ENCODE measurements around the gene ZACN.

Gene ZACN

DNA sequence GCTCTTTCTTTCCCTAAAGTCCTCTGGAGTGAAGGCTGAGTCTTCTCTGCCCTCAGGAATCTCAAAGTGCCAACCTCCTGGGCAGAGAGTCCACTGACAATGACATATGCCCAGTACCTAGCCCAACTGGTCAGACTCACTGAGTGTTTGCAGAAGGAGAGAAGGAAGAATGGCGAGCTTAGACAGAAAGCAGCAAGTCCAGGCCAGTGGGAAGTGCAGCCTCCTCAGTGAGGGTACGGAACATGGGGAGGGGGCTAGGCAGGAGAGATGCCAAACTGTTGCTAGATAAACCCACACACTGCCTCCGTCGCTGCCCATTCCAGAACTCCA lies 23.9 kb downstream of the ZACN start:
- no peak for DNase-seq (ENCODE audit: low read depth in 3 of 3)

GRCh38 chr17:76103274-76104139 lies 24.5 kb downstream of the ZACN start, which contains the start of gene EXOC7:
EXOC7 (minus strand) TSS chr17:76103787; CDS start chr17:76103692, 95 bp downstream.
- peak; percentile 85 to 91 (median 88) for DNase-seq (ENCODE audit: low read depth in 3 of 3)

DNA sequence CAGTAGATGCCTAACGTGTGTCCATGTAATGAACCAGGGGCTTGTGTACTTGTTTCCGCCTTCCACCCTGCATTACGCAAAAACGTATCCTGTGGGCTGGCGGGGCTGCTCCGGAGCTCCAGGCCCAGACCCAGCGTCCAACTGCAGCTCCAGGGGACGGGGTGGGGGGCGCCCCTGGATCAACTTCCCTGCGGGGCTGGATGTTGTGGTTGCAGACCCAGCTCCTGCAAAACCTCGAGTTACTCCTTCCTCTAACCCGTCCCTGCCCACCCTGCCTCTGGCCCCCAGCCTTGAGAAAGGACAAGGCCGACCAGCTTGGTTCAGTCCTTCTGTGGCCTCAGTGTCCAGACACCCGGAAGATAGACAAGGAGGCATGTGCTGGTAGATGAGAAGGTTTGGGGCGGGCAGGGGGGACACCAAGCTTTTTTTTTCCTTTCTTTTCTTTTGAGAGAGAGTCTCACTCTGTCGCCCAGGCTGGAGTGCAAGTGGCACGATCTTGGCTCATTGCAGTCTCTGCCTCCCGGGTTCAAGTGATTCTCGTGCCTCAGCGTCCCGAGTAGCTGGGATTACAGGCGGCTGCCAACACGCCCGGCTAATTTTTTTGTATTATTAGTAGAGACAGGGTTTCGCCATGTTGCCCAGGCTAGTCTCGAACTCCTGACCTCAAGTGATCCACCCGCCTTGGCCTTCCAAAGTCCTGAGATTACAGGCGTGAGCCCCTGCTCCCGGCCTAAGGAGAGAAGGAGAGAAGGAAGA lies 25.3 kb downstream of the ZACN start:
- no peak for DNase-seq (ENCODE audit: low read depth in 3 of 3)

- no peak for DNase-seq (ENCODE audit: low read depth in 3 of 3)
These were observed 25.9 kb downstream of the ZACN start for GRCh38 chr17:76104896-76105231.

GRCh38 chr17:76106703-76107102 lies 27.7 kb downstream of the ZACN start:
- DNase-seq (ENCODE audit: low read depth in 3 of 3), result no peak

DNA sequence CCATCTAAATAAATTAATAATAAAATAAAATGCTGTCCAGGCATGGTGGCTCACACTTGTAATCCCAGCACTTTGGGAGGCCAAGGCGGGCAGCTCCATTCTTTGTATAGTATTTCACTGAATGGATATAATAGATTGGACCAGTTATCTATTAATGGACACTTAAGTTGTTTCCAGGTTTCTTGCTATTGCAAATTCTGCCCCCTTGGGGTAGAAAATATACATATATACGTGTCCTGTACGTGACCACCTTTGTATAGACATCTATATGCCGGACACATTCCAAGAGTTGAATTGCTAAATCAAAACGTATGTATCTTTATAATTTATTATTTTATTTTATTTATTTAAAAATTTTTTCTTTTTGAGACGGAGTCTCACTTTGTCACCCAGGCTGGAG lies 28.5 kb downstream of the ZACN start:
- no peak for DNase-seq (ENCODE audit: low read depth in 3 of 3)

GRCh38 chr17:76111956-76112355 lies 33.0 kb downstream of the ZACN start:
- no peak for DNase-seq (ENCODE audit: low read depth in 3 of 3)

DNA sequence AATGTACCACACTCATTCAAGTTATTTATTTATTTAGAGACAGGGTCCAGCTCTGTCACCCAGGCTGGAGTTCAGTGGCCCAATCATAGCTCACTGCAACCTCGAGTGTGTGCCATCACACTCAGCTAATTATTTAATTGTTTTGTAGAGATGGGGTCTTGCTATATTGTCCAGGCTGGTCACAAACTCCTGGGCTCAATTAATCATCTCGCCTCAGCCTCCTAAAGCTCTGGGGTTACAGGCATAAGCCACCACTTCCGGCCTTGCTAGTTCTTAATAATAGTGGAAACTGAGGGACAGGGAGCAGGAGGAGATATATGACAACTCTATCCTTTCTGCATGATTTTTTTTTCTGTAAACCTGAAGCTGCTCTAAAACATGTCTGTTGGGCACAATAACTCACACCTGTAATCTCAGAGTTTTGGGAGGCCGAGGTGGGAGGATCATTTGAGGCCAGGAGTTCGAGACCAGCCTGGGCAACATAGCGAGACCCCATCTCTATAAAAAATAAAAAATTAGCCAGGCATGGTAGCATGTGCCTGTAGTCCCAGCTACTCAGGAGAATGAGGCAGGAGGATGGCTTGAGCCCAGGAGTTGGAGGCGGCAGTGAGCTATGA lies 36.3 kb downstream of the ZACN start:
- DNase-seq (ENCODE audit: low read depth in 3 of 3), result no peak

- no peak for DNase-seq (ENCODE audit: low read depth in 3 of 3)
These were observed 40.7 kb downstream of the ZACN start for GRCh38 chr17:76119409-76120371.

- DNase-seq (ENCODE audit: low read depth in 3 of 3), result no peak
These were observed 41.7 kb downstream of the ZACN start for GRCh38 chr17:76120658-76121008.

DNA sequence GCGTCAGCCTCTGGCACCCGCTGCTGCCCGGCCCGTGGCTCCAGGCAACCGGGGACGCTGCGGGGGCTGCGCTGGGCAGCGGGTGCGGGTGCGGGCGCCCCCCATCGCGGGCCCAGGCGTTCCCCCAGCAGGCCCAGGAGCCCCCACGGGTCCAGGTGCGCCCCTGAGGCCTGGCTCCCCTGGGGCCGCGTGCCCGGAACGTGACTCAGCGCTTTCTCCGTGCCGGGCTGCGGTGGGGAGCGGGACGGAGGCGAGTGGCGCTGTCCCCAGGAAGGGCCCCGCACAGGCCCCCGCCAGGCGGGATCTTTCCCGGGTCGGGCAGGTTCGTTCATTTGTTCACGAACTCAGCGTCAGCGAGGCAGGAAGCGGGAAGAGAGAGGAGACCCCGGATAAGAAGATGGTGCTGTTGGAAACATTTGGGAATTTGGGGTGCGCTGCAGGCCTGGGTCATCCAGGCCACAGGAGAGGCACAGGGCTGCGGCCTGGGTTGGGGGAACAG lies 43.0 kb downstream of the ZACN start:
- no peak for DNase-seq (ENCODE audit: low read depth in 3 of 3)

DNA sequence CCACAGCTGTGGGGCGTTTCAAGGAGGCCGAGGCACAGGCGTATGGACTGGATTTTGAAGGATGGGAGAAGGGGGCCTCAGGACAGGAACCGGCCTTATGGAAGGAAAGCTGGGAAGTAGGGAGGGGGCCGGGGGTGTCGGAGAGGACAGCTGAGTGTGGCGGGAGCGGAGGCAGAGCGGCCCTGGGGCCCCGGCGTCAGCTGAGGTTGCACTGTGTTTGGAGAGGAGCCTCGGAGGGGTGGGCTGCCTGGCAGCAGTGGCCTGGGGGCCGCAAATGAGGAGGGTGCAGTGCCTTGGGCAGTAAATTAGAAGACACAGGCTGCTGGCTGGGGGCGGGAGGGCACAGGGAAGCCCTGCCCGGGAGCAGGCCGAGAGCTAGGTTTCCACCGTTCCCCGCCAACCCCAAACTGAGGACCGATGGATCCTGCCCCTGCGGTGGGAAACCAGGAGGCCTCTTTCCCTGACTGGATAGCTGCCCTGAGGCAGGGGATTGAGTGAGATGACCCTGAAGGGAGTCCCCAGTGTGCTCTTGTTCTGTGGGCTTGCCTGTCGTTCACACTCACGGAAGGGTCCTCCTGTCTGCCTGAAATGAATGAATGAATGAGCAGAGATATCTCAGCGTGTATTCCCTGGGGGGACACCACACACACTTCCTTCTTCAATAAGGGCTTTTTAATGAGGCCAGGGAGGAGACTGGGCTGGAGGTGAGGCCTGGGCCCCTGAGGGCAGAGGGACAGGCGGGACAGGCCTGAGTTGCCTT lies 43.6 kb downstream of the ZACN start:
- no peak for DNase-seq (ENCODE audit: low read depth in 3 of 3)

GRCh38 chr17:76123191-76123499 lies 44.2 kb downstream of the ZACN start:
- no peak for DNase-seq (ENCODE audit: low read depth in 3 of 3)

DNA sequence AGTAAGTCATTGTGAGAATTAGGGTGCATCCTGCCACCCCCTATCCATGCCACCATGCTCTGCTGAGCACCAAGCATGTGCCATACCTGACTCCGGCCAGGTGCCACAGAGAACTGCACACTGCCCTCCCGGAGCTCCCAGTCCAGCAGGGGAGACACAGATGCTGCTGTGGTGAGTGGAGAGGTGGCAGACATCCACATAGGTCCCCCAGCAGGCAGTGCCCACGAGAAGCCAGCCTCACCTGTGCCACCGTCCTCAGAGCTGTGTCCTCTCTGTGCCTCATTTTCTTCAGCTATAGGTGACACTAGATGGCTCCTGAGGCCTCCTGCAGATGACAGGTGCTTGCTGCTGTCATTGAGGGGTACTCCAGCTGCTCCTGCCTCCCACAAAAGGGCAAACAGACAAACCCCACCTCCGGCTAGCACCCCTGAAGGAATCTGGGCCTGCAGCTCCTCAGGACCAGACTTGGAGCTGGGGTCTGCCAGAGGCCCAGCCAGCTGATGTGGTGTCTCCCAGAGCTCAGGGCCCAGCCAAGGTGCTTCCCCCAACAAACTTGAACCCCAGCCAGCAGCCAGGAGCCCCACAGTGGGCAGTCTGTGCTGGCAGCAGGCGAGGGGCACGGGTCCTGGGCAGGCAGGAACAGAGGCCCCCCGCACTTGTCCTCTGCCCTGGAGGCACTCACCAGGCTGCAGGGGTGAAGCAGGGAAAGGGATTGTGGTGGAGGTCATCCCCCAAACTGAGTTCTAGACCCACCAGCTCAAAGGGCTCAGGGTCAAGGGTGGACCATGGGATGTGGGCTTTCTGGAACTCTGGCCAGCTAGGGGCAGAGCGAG lies 45.0 kb downstream of the ZACN start:
- no peak for DNase-seq (ENCODE audit: low read depth in 3 of 3)

DNA sequence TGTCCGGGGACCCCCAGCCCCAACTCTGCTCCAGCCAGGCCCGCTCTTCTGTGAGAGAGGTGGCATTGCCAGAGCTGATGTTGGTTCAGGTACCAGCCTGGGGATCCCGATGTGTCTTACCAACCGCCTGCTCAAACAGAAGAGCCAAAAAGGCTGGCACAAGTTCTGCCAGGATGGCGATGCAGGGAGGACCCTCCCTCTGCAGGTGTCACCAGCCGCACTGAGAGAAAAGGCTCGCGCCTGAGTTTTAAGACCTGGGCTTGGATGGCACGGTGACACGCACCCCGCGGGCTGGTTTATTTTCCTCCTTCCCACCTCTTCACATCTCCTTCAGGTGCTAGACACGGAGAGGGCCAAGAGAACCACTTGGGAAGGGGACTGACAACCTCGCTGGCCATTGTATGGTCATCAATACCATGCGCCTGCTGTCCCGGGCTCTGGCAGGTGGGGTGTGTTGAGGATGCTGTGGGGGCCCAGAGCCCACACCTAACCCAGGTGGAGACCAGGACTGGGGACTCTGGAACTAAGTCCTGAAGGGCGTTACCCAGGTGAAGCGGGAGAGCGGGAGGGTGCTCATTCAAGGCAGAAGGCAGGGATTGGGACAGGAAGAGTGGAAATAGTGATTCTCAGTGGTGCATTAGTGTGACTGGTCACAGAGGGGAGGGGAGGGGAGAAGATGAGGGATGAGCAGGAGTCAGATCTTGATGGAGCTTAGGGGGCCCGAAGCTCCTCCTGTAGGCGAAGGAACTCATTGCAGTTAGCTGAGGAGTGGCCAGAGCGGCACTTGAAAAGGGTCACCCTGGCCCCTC lies 45.8 kb downstream of the ZACN start:
- DNase-seq (ENCODE audit: low read depth in 3 of 3), result no peak

DNA sequence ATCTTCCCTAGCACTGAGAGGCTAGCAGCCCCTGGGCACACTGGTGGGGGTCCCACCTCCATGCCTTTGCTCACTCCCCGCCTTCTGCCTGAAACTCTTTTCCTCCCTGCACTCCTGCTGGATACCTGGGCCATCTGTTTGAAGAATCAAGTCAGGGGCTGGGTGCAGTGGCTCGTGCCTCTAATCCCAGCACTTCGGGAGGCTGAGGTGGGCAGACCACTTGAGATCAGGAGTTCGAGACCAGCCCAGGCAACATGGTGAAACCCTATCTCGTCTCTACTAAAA lies 46.4 kb downstream of the ZACN start:
- DNase-seq (ENCODE audit: low read depth in 3 of 3), result no peak

DNA sequence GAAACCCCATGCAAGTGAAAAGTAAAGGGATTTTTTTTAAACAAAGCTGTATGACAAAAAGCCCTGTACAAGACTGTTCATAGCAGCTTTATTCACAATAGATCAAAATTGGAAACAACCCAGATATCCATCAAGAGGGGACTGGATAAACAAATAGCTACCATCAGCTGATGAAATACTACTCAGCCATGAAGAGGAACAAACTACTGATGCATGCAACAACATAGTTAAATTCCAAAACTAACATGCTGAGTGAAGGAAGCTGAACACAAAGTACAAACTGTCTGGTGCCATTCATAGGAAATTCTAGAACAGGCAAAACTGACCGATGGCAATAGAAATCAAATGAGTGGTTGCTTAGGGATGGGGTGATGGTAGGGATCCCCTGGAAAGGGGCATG lies 46.9 kb downstream of the ZACN start:
- no peak for DNase-seq (ENCODE audit: low read depth in 3 of 3)

GRCh38 chr17:76130473-76130872 lies 51.5 kb downstream of the ZACN start:
- DNase-seq (ENCODE audit: low read depth in 3 of 3), result no peak

GRCh38 chr17:76131051-76131691 lies 52.2 kb downstream of the ZACN start:
- DNase-seq (ENCODE audit: low read depth in 3 of 3), result no peak
